Stimulated activated CD4-positive, alpha-beta T cell treated with anti-CD3 and anti-CD28 coated beads, Interleukin-1b, Interleukin-23, amount 100 ng/mL, for 4 hours (primary cell): Measurements from ENCODE around the gene MTX1.
A peak's percentile ranks its signal among the peaks of the same experiment; 100 is the strongest.

Experiments used
- DNase-seq, 2 donors: peaks; one replicate each; pipeline ENCODE4 v3.0.0-alpha.2; 2020; ENCODE audit warnings: low read depth in 2 of 2

The MTX1 gene

DNA sequence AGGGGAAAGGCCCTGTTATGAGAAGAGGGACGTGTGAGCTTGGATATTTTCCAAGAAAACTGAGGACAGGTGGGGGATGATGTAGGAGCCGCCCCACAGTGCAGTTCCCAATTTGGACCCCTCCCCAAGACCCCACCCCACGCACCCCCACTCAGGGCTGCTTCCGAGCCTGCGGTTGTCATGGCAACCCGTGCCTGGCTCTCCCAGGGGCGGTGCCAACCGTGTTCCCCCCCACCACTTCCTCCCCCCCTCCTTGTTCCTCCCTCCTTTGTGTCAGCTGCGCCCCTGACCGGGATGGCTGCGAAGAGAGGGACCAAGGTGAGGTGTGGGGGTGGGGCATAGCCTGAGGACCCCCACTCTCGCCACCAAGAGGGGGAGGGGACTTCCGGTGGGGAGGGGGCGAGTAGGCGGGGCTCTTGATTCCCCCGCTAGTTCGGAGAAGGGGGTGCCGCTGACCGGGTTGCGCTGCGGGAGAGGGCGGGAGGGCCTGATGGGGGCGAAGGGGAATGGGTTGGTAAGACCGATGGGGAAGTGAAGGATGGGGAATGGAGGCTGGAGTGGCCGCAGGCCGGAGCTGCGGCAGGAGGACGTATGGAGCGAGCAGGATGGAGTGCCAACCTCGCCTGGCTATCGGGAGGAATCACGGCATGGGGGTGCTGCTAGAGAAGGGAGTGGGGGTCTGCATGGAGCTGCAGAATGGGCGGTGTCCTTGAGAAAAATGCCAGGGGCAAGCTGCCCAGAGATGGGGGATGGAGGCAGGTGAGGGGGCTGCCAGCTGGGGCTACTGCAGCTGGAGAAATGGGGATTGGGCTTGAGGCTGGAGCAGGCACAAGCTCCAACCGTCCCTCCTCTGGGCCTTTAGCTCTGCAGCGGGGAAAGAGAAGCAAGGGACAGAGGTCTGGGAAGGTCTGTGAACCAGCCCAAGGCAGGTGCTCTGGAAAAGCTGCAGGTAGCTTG, 33.9 kb upstream of the MTX1 start:
- peak in 1 of 2 donors; percentile 30 for DNase-seq

DNA sequence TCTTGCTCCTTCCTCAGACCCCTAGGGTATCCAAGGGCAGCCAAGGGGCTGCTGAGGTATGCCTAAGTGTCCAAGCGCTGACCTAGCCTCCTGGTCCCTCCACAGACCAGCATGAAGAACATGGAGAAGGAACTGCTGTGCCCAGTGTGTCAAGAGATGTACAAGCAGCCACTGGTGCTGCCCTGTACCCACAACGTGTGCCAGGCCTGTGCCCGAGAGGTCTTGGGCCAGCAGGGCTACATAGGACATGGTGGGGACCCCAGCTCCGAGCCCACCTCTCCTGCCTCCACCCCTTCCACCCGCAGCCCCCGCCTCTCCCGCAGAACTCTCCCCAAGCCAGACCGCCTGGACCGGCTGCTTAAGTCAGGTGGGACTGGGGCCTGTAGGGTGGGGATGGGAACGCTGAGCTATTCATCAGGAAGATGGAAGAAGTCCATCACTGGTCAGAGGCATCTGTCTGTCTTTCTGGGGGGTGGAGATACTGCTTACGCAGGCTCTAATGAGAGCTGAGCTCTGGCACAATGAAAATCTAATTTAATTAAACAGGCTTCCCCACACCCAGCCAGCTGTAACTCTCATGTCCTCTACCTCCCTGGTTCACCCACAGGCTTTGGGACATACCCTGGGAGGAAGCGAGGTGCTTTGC, 33.1 kb upstream of the MTX1 start:
- no peak for DNase-seq

DNA sequence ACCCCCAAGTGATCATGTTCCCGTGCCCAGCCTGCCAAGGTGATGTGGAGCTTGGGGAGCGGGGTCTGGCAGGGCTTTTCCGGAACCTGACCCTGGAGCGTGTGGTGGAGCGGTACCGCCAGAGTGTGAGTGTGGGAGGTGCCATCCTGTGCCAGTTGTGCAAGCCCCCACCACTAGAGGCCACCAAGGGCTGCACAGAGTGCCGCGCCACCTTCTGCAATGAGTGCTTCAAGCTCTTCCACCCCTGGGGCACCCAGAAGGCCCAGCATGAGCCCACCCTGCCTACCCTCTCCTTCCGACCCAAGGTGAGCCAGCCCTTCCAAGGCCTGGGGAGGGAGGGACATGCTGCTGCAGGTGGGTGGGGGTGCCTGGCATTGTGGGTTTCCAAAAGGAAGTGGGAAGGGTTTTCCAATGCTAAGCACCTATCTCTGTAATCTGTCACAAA, 32.5 kb upstream of the MTX1 start:
- no peak for DNase-seq

DNA sequence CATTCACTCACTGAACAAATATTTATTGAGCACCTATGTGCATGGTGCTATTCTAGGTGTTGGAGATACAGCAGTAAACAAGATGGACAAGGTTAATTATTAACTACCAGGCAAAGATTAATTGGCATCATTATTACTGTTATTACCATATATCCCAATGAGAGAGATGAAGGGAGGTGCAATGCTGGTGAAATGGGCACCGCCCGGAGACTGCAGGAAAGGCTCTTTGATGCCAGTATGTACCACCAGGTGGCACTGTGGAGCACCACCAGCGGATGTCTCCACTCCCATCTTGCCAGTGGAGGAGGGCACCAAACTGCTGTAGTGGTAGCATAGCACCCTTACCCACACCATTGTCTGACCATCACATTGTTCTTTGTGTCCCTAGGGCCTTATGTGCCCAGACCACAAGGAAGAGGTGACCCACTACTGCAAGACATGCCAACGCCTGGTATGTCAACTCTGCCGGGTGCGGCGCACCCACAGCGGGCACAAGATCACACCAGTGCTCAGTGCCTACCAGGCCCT, 31.9 kb upstream of the MTX1 start:
- DNase-seq, result peak; percentile 81 to 87

DNA sequence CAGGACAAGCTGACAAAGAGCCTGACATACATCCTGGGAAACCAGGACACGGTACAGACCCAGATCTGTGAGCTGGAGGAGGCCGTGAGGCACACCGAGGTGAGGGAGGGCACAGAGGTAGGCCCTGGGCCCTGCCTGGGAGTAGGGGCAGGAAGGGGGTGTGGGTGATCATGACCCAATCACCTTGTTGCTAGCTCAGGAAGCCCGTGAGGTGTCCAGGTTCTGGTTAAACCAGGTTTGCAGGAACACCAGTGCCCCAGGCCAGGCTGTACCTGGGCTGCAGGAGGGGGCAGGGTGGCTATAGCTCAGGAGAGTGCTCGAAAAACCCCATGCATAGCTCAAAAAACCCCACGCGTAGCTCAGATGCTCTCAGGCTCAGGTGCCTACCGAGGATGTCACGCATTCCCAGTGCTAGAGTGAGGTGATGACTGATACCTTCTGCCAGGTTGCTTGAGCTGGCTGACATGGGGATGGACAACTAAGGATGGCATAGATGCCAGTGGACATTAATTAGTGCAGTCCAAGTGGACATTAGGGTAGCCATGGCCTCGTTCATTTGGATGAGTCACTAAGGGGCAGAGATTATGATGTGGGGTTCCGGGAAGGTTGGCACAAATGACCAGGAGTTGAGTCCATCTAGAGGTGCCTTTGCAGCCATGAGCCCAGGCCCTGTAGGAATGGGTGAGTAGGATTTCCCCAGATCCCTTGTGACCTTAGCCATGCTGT, 31.1 kb upstream of the MTX1 start:
- DNase-seq, result no peak

DNA sequence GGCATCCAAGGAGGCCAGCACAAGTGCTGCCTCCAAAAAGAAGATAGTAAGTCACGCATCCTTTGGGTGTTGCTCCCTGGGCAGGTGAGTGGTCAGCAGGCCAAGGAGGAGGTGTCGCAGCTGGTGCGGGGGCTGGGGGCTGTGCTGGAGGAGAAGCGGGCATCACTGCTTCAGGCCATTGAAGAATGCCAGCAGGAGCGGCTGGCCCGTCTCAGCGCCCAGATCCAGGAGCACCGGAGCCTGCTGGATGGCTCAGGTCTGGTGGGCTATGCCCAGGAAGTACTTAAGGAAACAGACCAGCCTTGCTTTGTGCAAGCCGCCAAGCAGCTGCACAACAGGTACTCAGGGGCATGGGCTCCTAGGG, 30.6 kb upstream of the MTX1 start:
- DNase-seq, result no peak

DNA sequence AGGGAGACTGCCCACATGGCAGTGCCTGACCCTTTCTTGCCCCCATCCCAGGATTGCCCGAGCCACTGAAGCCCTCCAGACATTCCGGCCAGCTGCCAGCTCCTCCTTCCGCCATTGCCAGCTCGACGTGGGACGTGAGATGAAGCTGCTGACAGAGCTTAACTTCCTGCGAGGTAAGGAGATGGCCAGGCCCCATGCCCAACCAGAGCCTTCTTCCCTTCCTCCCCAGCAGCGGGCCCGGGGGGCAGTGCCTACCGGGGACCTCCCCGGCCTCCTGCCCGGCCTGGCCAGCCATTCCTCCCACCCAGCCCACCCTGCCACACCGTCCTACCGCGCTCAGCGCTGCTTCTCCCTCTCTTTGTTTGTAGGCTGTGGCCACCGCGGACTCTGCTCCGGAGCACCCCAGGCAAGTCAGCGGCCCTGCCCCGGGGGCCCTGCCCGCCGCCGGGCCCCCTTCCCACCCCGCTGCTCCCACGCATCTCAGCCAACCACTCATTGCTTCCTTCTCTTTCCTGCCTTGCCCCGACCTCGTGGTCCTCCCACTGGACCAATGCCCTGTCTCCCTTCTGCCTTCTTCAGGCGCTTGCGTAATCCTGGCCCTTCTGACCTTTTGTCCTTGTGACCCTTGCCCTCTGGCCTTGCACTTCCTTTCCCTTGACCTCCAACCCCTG, 29.9 kb upstream of the MTX1 start:
- DNase-seq, result no peak

DNA sequence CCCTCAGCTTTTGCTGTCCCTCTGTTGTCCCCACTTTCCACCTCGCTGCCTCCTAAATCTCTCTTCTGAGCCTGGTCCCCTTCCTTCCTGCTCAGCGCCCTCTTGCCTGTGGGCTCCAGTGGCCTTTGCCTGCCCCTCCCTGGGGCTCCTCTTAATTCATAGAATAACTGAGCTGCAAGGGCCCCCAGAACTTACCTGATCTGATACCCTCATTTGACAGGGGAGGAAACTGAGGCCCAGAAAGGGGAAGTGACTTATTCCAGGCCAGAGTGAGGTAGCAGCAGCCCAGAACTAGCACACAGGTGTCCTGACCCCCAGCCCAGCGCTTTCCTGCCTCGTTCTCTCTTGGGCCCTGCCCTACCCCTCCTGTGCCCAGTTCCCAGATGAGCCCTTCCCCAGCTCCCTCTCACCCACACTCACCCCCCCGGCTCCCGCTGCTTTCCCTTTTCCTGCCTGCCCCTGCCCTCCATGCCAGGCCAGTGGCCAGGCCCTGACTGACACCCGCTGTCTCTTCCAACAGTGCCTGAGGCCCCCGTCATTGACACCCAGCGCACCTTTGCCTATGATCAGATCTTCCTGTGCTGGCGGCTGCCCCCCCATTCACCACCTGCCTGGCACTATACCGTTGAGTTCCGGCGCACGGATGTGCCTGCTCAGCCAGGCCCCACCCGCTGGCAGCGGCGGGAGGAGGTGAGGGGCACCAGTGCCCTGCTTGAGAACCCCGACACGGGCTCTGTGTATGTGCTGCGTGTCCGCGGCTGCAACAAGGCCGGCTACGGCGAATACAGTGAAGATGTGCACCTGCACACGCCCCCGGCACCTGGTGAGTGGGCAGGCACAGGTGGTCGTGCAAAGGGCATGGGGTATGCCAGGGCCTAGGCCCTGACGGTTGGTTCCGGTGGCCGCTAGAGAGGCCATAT, 29.1 kb upstream of the MTX1 start:
- DNase-seq, result no peak

DNA sequence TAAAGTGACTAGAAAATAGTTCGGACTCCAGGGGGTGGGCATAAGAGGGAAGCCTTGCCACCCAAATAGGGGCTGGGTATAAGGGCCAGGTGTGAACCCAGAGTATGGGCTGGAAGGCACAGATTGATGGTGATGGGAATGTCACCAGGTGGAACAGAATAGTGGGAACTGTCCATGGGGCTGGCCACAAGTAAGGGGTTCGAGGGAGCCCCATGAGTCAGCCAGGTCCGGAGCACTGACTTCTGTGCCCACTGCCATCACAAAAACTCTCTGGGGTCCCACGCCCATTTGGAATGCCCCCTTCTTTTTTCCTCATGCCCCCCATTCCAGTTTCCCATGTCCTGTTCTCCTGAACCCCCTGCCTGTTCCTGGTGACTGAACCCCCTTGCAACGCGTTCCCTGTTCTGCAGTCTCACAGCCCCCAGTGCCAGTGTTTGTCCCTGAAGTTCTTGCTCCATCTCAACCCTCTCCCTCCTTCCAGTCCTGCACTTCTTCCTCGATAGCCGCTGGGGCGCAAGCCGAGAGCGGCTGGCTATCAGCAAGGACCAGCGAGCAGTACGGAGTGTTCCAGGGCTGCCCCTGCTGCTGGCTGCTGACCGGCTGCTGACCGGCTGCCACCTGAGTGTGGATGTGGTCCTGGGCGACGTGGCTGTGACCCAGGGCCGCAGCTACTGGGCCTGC, 27.0 kb upstream of the MTX1 start:
- DNase-seq, result no peak

DNA sequence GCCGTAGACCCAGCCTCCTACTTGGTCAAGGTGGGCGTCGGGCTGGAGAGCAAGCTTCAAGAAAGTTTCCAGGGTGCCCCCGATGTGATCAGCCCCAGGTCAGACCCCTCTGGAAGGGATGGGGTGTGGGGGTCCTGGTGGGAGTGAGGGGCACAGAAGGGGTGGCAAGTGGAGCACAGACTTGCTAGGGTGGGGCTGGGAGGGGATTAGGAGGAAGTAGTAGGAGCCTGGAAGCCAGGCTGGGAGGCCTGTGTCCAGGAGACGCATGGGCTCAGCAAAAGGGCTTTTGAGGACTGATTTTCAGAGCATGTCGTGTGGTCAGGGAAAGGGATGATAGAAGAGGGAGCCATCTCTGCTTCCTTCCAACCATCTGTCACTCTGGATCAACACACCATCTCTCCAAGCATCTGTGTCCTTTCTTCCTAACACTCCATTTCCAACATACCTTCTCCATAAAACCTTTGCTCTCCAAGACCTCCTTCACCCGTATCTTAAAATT, 26.4 kb upstream of the MTX1 start:
- no peak for DNase-seq

DNA sequence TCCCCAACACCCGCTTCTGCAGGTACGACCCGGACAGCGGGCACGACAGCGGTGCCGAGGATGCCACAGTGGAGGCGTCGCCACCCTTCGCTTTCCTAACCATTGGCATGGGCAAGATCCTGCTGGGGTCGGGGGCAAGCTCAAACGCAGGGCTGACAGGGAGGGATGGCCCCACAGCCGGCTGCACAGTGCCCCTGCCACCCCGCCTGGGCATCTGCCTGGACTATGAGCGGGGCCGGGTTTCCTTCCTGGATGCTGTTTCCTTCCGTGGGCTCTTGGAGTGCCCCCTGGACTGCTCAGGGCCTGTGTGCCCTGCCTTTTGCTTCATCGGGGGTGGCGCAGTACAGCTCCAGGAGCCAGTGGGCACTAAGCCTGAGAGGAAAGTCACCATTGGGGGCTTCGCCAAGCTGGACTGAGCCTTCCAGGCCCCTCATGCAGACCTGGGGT, 24.7 kb upstream of the MTX1 start:
- no peak for DNase-seq

DNA sequence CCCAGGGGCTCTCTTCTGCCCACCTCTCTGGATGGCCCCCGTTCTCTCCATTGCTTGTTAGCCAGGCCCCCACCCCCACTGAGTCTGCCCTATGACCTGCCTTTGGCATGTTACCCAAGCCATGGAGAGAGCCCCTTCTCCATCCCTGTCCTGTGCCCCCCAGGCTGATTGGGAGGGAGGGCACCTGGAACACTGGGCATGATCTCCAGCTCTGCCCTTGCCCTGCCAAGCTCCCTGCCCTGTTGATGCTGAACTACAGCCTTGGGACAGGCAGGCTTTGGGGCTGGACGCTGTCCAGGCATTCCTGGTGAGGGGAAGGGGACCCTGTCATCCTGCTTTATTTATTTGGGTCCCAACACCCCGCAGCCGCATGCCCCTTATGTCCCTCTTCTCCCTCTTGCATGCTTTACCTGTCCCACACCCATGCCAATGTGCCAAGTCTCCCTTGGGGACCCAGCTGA, 24.1 kb upstream of the MTX1 start:
- DNase-seq, result no peak

DNA sequence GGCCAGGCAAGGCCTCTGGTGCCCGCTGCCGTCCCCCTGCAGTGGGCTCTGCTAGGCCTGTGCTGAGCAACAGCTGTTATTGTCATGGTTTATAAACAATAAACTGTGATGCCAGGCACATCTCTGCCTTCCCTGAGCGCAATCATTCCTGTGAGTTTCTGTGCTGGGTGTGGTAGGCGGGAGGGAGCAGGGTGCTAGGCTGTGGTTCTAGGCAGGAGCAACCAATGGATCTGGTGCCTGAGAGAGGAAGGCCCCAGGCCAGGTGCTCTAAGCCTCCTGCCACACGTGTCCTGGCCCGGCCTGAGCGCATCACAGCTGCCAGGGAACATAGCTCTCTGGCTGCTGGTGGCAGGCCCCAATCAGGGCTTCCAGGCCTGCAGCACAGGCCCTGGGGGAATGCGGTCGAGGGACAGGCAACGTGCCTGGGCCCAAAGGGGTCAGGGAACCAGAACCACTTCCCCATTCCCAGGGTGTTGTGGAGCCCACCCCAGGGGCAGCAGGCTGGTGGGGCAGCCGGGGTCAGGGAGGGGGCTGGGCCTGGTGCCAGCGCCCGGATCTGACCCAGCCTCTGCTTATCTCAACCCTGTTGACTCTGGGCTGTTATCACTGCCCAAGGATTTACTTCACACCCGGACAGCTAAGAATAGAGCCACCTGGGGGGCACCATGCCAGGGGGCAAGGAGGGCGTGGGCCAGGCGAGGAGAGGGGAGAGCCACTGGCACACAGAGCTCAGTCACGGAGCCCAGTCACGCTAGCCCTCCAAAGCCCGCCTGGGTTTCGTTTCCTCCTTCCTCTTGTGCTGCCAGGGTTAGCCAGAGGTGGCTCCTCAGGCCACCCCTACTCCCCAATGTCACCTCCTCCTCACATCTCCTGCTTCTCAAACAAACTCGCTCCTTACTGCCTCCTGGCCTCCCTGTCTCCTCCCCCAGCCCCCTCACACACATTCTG, 23.4 kb upstream of the MTX1 start:
- no peak for DNase-seq

DNA sequence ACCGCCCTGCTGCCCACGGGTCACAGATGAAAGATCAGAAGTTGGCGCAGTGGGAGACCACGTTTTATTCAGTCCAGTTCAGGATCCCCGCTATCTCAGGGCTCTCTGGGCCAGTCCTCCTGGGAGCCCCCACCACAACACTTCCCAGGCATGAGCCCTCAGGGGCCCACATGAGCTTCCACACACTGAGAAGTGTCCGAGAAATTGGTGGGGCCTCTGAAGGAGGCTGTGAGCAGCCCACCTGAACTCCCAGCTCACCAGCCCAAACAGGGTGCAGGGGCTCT, 22.8 kb upstream of the MTX1 start:
- no peak for DNase-seq

DNA sequence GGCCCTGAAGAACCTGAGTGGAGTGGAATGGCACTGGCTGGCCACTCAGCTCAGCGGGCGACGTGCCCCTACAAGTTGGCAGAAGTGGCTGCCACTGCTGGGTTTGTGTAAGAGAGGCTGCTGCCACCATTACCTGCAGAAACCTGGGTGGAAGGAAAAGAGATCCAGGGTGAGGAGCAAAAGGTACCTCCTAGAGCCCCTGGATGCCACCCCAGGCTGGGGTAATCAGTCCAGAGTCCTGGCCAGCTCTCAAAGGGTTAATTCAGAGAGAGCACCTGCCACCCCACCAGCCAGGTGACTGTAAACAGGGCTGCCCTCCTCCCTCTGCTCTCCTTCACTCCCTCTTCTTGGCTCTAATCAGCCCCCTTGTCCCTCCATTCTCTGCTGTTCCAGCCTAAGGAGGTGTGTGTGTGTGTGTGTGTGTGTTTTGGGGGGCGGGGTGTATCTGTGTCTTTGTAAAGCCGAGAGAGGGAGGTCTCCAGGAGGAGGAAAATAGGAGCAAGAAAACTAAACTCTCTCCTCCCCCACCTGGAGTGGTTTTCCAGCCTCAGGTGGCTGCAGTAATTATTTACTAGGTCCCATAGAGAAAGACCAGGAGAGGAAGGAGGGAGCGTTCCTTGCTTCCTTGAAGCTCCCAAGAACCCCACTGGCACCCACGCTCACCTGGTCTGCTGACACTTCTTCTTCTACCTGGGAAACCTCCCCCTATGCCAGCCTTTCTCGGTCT, 22.3 kb upstream of the MTX1 start:
- no peak for DNase-seq

DNA sequence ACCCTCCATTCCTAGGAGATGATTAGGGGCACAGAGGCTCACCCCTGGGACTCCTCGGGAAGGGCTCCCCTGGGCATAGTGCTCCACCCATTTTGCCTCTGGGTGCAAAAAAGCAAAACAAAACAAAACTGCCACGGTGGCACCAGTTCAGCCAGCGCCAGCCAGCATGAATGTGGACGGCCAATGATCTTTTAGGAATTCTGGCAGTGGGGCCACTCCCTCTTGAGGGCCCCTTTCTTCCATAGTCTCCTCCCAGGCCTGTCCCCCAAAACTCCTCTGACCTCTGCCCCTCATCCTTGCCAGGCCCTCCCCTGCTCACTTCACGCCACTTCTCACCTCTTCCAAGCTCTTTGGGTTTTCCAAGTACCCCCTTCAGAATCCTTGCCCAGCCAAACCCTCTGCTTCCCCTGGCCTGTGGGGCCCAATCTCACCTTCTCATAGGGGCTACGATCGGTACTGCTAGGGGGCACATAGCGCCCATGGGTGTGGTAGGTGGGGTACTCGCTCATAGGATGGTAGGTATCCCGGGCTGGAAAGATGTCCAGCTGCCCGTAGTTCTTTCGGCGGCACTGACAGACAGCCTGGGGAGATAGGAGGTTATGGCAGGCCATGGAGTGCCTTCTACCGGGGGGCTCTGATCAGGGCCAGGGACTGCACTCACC, 21.6 kb upstream of the MTX1 start:
- no peak for DNase-seq

DNA sequence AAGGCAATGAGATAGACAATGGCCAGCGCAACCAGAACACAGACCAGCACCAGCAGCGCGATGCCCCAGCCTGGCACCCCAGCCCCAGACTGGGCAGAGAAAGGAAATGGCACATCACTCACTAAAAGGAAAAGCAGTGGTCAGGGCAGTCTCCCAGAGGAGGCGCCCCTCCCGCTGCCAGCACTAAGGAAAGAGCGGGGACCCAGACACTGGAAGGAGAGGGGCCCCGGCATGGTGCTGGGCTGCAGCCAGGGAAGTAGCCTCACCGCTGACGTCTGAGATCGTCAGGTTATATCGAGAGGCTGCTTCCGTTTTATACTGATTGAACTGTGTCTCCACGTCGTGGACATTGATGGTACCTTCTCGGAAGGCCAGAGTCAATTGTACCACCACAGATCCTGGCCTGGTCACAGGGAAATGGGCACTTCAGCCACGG, 21.0 kb upstream of the MTX1 start:
- DNase-seq, result no peak
